ENCODE results near the gene SPINT1. TPM values are rescaled to one million over a fixed set of nuclear protein-coding genes. Genes with fewer than 3 reads are reported as not detected.

The SPINT1 gene
- total and polyA plus RNA-seq, 8 donors, result 39.3 to 123 (median 51.1) TPM

DNA sequence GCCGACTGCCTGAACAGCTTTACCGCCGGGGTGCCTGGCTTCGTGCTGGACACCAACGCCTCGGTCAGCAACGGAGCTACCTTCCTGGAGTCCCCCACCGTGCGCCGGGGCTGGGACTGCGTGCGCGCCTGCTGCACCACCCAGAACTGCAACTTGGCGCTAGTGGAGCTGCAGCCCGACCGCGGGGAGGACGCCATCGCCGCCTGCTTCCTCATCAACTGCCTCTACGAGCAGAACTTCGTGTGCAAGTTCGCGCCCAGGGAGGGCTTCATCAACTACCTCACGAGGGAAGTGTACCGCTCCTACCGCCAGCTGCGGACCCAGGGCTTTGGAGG, 815 bp downstream of the SPINT1 start:
- ATAC-seq (peak; percentile 12 to 41 (median 25)), FAIRE-seq (no peak), DNase-seq (peak in 5 of 6 donors; percentile 45 to 85 (median 50))
- intact Hi-C loops (cut with DNase I), result no loop called here
- H3K4me3 ChIP-seq, result peak overlapping the region; percentile 73 to 89 (median 77)
- H3K9me3 ChIP-seq, result no peaks in the 10 kb centered on the region
- no peaks in the 10 kb centered on the region for H3K27me3 ChIP-seq
- H3K4me1 ChIP-seq, result peaks cover 0 to 25% (median 16%) of the 10 kb centered on the region in 3 donors
- 0 to 1% methylated on average over 28 of the region's 28 CpGs for WGBS, 2 donors
- TF ChIP-seq, protein P1, sequence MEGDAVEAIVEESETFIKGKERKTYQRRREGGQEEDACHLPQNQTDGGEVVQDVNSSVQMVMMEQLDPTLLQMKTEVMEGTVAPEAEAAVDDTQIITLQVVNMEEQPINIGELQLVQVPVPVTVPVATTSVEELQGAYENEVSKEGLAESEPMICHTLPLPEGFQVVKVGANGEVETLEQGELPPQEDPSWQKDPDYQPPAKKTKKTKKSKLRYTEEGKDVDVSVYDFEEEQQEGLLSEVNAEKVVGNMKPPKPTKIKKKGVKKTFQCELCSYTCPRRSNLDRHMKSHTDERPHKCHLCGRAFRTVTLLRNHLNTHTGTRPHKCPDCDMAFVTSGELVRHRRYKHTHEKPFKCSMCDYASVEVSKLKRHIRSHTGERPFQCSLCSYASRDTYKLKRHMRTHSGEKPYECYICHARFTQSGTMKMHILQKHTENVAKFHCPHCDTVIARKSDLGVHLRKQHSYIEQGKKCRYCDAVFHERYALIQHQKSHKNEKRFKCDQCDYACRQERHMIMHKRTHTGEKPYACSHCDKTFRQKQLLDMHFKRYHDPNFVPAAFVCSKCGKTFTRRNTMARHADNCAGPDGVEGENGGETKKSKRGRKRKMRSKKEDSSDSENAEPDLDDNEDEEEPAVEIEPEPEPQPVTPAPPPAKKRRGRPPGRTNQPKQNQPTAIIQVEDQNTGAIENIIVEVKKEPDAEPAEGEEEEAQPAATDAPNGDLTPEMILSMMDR (IDR thresholded peaks at IDR 0.05), result no peak
- H3K27ac ChIP-seq, result peak overlapping the region; percentile 77 to 94 (median 86)
- H3K36me3 ChIP-seq, result no peaks in the 10 kb centered on the region

GRCh38 chr15:40845036-40845435, 1.2 kb downstream of the SPINT1 start:
- Histone ChIP-seq H3K4me3 (peak overlapping the region; percentile 73 to 89 (median 77)), H3K27ac (peak overlapping the region; percentile 77 to 94 (median 86)), H3K9me3 (no peaks in the 10 kb centered on the region), H3K36me3 (no peaks in the 10 kb centered on the region), H3K27me3 (no peaks in the 10 kb centered on the region), H3K4me1 (peaks cover 0 to 25% (median 16%) of the 10 kb centered on the region in 3 donors)
- TF ChIP-seq, protein P1 (IDR thresholded peaks at IDR 0.05), result no peak
- 13% methylated on average over 12 of the region's 12 CpGs for WGBS, 2 donors
- ATAC-seq (no peak), FAIRE-seq (no peak), DNase-seq (no peak)
- intact Hi-C loops (cut with DNase I), result no loop called here

GRCh38 chr15:40845511-40846284, 1.9 kb downstream of the SPINT1 start:
- 18 to 20% methylated on average over 8 of the region's 8 CpGs for WGBS, 2 donors
- FAIRE-seq, result no peak
- ATAC-seq, result peak; percentile 77 to 88 (median 82)
- TF ChIP-seq, protein P1 (IDR thresholded peaks at IDR 0.05), result no peak
- H3K4me3 ChIP-seq, result peak overlapping the region in 3 of 4 donors; percentile 73 to 89 (median 77)
- H3K27me3 ChIP-seq, result no peaks in the 10 kb centered on the region
- H3K36me3 ChIP-seq, result peaks cover 0 to 4% (median 0%) of the 10 kb centered on the region in 3 donors
- DNase-seq, result peak; percentile 66 to 88 (median 87)
- H3K27ac ChIP-seq, result peak overlapping the region; percentile 60 to 94 (median 83)
- no peaks in the 10 kb centered on the region for H3K9me3 ChIP-seq
- H3K4me1 ChIP-seq, result peaks cover 0 to 25% (median 16%) of the 10 kb centered on the region in 3 donors
- intact Hi-C loops (cut with DNase I), result no loop called here

DNA sequence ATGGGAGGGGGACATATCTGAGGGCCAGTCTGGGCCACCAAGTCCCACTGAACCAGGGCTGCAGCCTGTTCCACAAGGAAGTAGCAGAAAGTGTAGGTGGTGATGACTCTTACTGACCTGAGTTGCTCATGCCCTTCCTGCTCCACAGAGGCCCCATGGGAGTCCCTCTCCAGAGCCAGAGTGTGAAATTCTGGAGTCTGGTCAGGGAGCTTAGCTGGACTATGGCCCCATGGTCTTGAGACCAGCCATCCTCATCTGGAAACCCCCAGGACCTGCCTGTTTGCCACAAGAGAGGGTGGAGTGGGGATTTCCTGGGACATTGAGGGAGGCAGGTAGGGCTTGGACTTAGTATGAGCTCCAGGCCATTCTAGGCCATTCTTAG, 3.0 kb downstream of the SPINT1 start:
- intact Hi-C loops (cut with DNase I), result no loop called here
- TF ChIP-seq, protein P1 (IDR thresholded peaks at IDR 0.05), result no peak
- Histone ChIP-seq H3K9me3 (no peaks in the 10 kb centered on the region), H3K36me3 (peaks cover 0 to 6% (median 0%) of the 10 kb centered on the region in 3 donors), H3K4me3 (peak overlapping the region in 2 of 4 donors; percentile 73 to 89), H3K27me3 (no peaks in the 10 kb centered on the region), H3K27ac (peak overlapping the region; percentile 60 to 94 (median 83)), H3K4me1 (peaks cover 0 to 25% (median 16%) of the 10 kb centered on the region in 3 donors)
- DNase-seq (peak in 2 of 6 donors; percentile 32 to 46), ATAC-seq (peak in 2 of 4 donors; percentile 3 to 14), FAIRE-seq (no peak)

Measured in pancreas (tissue), 10 donors.